Measurements from ENCODE around the gene THRAP3.
"Not testable (repeated sequence)": the region's sequence is repeated elsewhere in the genome, so short reads cannot be mapped to it uniquely, and the experiment has no call there.

Gene THRAP3

DNA sequence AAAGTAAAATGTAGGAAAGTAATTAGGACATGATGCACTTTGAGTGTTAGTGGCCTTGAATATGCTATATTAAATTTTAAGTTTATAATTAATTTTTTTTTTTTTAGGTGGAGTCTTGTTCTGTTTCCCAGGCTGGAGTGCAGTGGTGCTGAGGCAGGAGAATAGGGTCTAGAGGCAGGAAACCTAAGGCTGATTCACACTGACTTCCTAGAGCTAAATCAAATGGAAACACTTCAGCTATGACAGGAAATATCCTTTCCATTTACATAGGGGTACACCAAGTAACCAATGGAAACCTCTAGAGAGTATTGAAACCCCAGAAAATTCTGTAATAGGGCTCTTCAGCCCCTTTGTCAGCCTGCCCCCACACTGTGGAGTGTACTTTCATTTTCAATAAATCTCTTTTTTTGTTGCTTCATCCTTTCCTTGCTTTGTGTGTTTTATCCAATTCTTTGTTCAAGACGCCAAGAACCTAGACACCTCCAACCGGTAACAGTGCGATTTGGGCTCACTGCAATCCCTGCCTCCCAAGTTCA lies 17.9 kb upstream of the THRAP3 start:
- no peak for DNase-seq

DNA sequence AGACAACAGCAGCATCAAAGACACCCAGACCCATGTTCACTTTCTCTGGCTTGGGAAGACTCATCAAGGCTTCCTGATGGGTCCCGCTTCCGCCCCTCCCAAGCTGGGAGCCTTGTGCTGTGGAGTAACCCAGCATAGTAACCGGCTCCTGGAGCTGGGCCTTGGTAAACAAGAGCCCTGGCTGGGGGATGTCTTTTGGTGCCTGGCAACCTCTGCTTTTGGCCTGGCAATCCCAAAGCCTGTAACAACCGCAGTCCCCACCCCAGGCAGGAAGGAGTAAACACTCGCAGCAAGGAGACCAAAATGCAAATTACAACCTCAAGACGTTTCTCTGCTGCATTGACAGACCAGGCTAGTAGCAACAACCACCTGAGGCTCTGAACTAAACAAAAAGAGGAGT lies 16.9 kb upstream of the THRAP3 start:
- DNase-seq, result peak; percentile 83

DNA sequence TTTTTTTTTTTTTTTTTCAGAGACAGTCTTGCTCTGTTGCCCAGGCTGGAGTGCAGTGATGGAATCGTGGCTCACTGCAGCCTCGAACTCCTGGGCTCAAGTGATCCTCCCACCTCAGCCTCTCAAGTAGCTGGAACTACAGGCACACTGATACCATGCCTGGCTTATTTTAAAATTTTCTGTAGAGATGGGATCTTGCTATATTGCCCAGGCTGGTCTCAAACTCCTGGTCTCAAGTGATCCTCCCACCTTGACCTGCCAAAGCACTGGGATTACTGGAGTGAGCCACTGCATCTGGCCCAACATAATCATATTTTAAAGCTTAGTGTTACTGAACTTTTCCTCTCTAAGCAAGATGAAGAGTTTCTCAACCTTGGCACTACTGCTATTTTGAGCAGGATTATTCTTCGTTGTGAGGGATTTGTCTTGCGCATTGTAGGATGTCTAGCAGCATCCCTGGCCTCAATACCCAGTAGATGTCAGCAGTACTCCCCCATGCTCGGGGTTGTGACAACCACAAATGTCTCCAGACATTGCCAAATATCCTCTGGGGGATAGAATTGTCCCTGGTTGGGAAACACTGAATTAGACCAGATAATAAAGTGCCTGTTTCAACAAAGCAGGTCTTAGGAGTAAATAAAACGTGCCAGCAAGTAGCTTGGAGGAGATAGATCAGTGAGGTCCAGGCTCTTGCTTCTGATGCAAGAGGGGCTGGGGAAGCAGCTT lies 15.1 kb upstream of the THRAP3 start:
- no peak for DNase-seq

DNA sequence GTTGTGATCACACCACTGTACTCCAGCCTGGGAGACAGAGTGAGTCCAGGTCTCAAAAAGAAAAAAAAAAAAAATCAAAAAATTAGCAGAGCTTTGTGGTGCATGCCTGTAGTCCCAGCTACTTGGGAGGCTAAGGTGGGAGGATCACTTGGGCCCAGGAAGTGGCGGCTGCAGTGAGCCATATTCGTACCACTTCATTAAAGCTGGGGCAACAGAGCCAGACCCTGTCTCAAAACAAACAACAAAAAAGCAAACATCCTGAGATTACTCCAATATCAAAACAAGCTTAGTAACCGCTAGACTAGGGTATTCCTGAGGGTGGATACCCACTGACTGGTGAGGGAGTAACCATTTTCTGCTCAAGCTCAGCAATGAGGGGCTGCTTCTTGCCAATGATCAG lies 12.9 kb upstream of the THRAP3 start:
- DNase-seq, result no peak

DNA sequence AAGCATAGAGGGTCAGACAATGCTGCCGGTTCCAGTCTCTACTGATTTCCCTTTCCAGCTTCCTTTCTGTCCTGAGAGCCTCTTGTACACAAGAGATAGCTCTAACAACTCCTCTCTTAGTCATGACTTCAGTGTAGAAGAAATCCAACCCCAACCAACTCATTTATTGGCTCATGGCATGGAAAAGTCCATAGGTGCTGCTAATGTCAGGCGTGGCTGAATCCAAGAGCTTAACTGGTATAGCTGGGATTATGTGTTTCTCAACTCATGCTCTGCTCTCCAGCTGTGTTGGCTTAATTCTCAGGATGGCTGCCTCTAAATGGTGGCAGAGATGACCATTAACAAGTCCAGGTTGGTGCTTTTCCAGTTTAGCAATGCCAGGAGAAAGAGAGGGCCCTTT lies 12.4 kb upstream of the THRAP3 start:
- DNase-seq, result no peak

DNA sequence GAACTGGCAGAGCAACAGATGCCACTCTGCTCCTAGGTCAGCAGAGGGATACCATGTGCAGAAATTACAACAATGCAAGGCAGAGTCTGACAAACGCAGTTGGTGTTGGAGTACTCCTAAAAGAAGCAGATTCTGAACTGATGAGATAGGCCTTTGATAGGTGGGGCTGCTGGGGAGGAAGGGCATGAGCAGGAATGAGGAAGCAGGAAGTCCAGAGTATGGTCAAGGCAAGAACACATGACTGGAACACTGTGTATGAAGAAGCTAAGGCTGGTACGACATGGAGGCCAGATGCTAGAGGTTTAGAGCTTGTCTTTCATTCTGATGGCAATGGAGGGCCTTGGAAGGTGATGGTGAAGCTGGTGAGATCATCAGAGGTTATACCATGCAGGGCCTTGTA lies 11.5 kb upstream of the THRAP3 start:
- no peak for DNase-seq

DNA sequence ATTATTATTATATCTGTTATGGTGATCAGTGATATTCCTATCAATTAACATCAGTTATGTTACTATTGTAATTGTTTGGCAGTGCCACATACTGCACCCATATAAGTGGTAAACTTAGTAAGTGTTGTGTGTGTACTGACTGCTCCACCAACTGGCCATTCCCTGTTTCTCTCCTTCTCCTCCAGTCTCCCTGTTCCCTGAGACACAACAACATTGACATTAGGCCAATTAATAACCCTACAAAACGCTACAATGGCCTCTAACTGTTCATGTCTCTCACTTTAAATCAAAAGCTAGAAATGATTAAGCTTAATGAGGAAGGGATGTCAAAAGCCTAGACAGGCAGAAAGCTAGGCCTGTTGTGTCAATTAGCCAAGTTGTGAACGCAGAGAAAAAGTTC lies 6.6 kb upstream of the THRAP3 start:
- DNase-seq, result no peak

DNA sequence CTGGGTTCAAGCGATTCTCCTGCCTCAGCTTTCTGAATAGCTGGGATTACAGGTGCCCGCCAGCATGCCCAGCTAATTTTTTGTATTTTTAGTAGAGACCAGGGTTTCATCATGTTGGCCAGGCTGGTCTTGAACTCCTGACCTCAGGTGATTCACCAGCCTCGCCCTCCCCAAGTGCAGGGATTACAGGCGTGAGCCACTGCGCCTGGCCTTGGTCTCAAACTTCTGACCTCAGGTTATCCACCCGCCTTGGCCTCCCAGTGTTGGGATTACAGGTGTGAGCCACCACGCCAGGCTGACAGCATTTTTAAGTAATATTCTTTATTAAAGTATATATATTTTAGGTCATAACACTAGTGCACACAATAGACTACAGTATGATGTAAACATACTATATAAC lies 2.3 kb upstream of the THRAP3 start:
- DNase-seq, result not testable (repeated sequence)

DNA sequence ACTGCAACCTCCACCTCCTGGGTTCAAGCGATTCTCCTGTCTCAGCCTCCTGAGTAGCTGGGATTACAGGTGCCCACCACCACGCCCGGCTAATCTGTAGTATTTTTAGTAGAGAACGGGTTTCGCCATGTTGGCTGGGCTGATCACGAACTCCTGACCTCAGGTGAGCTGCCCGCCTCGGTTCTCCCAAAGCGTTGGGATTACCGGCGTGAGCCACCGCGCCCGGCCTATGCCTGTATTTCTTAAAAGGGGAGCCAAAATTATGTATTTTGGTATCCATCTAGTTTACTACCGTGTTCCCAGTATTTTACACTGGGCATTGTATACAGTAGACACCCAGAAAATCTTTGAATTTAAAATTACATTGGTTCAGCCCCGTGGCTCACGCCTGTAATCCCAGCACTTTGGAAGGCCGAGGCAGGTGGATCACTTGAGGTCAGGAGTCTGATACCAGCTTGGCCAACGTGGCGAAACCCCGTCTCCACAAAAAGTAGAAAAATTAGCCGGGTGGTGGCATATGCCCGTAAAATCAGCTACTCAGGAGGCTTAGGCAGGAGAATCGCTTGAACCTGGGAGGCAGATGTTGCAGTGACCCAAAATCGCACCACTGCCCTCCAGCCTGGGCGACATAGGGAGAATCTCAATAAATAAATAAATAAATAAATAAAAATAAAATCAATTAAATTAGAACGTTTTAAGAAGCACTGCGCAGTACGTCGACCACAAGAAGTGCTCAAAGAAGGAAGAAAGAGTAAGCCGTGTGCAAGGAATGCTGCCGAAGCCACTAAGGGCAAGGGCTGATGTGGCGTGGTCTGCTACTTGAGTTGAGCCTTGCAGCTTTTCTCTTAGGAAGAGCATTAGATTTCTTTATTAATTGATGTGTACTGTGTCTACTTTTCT lies 1.5 kb upstream of the THRAP3 start:
- no peak for DNase-seq

DNA sequence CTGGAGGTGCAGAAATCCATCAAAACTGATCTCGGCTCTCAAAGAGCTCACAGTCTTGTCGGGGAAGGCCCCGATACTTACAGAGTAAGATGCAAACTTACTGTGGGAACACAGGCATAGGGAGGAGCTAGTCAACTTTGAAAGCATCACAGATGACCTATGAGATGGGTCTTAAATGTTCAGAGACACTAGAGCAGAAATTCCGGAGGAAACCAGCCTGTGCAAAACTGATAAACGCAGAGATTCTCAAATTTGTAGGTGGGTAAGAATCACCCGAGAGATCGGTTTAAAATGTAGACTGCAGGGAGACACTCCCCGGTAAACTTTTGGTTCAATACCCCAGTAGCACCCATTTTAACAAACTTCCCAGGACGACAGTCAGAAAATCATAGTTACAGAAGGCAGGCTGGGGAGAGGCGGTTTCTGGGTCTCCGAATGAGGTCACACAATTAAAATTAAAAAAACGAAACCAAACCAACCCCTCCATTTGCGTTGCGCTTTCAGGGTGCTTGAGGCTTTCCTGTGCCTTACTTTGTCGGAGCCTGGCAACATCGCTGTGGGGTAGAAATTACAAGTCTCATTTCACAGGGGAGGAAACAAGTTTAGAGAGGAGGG lies 755 bp upstream of the THRAP3 start:
- DNase-seq, result no peak

DNA sequence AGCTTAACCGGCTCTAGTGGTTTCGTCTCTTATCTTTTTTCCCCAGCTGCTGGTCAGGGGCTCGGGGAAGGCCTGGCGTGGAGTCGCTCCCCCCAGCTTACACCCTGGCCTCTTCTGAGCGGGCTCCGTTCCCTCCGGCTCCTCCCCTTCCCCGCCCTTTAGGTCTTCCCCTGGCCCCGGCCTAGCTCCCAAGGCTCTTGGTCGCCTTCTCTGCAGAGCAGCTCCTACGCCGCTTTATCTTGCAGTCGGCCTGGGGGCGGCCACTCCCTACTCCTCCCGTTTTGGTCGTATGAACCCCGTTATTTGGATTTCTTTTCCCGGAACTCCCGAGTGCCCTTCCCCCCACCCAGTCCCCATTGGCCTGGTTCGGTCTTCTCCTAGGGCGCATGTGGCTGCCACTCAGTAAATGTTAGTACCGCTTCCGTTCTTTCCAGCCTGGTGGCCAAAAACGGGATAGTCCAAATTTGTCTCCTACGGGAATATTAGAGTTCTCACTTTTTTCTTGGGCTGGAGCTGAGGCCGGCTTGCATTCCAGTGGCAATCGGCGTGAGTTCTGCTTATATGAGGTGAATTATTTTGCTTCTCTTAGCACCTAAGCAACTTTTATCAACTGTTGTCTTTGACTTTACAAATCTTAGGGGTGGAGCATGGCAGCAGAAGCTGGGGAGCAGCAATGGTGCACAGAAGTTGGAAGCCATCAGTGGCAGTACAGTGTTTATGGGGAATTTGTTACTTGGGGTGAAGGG lies 467 bp downstream of the THRAP3 start:
- DNase-seq, result peak; percentile 64

DNA sequence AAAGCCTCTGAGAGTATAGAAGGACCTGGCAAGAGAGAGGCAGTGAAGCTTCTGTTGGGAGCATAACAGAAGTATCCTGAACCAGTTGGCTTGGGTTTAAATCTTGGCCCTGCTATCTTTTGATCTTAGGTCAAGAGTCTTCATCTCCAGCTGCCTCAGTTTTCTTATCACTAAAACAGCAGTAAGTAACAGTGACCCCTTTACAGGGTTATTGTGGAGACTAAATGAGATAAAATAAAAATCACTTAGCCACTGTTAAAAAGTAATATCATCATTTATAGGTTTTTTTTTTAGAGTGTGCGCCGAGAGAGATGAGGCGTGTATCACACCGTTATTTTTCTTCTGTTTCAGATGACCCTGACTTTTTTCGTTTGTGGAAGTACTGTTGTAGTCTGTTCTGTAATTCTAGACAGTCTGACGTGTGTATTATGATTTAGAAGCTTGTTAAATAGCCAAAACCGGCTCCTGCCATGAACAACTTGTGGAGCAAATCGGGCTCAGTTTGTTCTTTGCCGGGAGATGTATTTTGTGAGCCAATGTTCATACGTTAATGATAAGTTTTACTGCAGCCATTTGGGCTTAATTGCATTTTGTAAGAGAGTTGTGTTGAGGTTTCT lies 1.1 kb downstream of the THRAP3 start:
- DNase-seq, result no peak

DNA sequence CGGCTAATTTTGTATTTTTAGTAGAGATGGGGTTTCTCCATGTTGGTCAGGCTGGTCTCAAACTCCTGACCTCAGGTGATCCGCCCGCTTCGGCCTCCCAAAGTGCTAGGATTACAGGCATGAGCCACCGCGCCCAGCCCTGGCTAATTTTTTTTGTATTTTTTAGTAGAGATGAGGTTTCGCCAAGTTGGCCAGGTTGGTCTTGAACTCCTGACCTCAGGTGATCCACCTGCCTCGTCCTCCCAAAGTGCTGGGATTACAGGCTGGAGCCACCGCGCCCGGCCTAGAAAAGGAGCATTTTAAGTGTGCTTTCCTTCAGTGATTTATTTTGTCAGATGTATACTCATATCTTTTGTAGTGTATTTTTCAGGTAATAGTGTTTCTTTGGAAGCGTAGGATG lies 6.0 kb downstream of the THRAP3 start:
- DNase-seq, result not testable (repeated sequence)

DNA sequence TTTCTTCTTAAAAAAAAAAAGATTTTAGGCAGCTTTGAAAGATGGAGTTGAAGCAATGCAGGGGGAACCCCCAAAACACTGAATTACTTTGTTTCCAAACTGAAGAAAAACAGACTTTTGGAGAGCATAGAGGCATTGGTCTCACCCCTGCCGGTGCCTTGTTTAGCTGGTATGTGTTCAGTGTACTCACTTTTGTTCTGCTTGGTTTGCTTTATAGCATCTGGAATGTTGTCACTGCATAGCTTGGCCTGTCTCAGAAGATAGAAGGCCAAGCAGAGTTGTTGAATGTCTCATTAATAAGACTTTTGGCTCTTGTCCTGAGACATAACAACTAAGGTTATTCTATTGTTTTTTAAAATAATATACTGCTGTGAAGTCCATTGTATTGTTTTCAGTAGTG lies 6.9 kb downstream of the THRAP3 start:
- DNase-seq, result no peak

DNA sequence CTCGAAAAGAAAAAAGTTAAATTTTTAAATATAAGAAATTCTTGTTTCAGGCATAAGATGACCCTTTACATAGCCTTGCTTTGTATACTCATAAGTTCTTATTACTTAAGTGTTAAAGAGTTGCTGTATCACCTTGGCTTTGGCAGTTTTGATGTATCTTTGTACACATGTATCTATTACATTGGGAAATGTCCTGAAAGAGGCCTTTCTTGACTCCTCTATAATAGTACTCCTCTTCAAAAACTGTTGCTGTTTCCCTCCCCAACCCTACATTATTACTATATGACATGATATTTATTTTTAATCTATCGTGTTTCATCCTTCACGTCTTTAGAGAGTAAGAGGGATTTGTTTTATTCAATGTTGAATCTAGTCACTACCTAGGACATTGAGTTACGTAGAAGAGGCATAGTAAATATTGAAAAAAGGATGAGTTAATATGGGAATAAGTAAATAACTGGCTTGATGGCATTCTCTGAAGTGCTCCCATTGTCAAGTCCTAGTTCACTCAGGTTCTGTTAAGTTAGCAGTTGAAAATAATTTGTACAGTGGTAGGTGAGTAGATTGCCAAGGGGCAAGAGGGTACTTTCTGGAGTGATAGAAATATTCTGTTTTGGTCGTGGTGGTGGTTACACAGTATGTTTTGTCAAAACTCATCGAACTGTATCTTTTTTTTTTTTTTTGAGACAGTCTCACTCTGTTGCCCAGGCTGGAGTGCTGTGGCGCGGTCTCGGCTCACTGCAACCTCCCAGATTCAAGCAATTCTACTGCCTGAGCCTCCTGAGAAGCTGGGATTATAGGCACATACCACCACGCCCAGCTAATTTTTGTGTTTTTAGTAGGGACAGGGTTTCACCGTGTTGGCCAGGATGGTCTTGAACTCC lies 8.2 kb downstream of the THRAP3 start:
- DNase-seq, result no peak

DNA sequence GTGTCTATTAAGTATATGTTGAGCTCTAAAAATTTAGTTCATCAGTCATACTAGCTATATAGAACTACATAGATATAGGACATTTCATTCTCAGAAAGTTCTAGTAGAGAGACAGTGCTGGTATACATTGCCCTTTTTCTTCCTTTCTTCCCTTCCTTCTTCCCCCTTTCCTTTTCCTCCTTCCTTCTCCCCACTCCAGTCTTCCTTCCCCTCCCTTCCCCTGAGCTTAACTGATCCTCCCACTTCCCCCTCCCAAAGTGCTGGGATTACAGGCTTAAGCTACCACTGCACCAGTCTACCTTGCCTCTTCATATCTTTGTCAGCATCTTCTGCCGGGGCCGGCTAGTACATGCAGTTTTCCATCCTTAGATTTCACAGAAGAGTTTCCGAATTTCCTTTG lies 12.1 kb downstream of the THRAP3 start:
- DNase-seq, result no peak

DNA sequence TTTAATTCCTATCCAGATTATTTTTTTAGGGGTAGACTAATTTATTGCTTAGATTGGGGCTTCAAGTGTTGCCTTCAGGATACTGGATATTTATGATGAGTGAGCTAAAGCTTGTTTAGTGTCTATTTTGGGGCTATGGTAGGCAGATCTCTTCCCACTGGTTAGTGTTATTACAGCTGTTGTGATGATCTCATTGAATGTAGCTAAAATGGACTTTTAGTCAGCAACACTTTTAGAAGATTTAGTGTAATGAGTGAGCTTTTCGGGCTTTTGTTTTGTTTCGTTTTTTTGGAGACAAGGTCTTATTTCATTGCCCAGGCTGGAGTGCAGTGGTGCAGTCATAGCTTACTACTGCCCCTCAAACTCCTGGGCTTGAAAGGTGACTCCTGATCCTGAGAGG lies 14.2 kb downstream of the THRAP3 start:
- no peak for DNase-seq

DNA sequence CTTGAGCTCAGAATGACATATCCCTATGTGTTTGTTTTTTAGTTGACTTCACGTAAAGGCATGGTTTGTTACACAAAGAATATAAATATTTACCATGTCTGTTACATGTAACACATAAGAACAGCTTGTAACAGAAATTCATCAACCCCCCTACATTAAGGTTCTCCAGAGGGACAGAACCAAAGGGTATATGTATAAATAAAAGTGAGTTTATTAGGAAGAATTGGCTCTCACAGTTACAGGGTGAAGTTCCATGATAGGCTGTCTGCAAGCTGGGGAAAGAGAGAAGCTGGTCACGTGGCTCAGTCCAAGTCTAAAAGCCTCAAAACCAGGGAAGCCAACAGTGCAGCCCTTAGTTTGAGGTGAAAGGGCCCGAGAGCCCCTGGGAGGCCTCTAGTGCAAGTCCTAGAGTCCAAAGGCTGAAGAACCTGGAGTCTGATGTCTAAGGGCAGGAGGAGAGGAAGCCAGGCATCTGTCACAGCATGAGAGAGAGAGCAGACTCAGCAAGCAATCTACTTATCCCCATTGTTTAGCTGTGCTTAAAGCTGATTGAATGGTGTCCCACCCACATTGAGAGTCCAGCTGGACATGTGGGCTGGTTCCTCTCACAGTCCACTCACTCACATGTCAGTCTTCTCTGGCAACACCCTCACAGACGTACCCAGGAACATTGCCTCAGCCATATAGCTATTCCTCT lies 15.8 kb downstream of the THRAP3 start:
- no peak for DNase-seq

DNA sequence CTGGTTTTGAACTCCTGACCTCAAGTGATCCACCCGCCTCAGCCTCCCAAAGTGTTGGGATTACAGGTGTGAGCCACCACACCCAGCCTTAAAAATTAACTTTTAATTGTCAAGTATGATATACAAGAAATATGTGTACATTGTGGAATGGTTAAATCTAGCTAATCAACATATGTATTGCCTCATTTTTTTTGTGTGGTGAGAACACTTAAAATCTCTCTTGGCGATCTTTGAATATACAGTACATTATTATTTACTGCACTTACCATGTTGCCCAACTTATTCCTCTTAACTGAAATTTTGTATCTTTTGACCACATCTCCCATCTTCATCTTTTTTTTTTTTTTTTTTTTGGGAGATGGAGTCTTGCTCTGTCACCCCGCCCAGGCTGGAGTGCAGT lies 23.3 kb downstream of the THRAP3 start:
- no peak for DNase-seq

DNA sequence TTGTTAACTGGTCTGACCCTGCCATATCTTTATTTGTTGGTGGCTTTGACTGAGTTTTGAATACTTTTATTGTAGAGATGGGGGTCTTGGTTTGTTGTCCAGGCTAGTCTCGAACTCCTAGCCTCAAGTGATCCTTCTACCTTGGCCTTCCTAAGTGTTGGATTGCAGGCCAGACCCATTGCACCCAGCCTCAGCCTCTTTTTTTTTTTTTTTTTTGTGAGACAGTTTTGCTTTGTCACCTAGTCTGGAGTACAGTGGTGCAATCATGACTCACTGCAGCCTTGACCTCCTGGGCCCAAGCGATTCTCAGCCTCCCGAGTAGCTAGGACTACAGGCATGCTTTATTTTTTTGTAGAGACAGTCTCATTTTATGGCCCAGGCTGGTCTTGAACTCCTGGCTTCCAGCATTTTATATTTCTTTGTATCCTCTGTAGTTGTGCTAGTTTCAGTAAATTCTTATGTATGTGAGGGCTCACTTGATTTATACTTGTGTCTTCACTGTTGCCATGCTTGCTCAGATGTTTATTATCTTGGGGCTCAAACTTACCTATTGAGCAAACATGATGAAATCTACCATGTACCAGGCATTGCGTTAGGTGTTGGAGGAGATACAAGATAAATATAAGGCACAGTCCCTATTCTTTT lies 24.1 kb downstream of the THRAP3 start:
- DNase-seq, result no peak

All from NCI-H446 treated with DMSO at 0.1 percent for 48 hours (cell line).